NCI-H146 (cell line): ENCODE measurements around the gene EFCAB12.
"Not testable (repeated sequence)": the region's sequence is repeated elsewhere in the genome, so short reads cannot be mapped to it uniquely, and the experiment has no call there.

Source experiments
- DNase-seq: peaks from one replicate; lab custom pipeline; 2025; lab: John Stamatoyannopoulos, UW

The EFCAB12 gene

DNA sequence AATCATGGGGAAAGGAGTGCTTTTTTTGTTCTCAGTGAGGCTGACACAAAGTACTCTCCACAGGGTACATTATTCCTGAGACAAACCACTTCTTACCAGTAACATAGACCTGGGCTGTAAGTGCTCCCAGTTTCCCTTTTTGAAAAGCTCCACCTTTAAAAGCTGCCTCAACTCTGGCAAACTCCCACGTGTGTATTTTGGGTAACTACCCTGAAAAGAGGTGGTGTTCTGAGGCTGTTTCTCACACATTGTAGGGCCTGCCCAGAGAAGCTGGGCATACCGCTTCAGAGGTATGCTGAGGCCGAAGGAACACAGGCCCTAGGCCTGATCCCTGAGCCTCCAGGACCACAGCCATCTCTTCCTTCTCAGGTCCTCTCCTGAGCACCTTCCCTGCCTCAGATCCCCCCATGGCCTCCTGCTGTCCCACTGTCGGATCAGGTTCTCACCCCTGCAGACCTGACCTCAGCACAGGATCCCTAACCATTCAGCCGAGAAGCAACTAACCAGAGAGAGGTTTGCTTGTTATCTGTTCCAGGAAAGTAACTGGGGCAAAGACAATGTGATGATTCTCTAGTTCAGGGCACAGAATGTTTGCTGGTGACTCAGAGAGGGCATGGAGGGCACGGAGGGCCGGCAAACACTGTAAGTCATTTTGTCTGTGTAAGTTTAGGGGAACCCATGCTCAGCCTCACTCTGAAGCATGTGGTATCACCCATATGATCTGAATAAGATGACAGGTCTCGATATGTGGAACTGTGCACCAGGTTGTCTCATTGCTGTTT, 36.1 kb downstream of the EFCAB12 start:
- DNase-seq = not testable (repeated sequence)

DNA sequence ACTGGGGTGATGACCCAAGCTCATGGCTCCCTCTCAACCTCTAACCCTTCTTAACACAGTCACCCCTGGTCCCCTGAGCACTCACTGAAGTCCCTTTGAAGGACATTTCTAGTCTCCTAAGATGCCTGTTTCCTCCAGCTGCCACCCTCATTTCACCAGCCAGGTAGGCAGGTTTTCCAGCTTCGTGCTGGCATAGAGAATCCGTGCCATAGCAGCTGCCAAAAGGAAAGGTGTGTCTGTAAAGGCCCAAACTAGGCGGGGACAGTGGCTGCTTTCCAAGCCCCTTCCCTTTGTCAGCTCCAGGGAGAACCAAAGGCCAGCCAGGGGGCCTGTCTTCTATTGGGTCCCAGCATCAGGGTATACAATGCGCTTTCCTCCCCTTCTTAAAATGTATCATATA, 36.9 kb downstream of the EFCAB12 start:
- DNase-seq = not testable (repeated sequence)

DNA sequence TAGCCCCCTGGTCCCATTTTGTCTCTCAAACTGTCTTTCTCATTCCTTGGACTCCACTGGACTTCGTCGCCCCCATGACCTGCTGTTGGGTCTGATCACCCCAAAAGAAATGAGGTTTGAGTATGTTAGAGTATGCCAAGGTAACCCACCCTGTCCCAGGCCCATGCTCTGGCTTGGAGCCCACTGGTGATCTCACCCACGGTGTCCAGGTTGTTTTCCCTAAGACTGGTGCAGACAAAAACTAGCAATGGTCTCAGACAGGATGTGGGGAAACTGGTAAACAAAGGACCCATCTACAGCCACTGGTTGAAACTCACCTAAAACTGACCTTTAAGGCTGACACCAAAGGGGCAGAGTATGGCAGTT, 38.9 kb downstream of the EFCAB12 start:
- no peak for DNase-seq

DNA sequence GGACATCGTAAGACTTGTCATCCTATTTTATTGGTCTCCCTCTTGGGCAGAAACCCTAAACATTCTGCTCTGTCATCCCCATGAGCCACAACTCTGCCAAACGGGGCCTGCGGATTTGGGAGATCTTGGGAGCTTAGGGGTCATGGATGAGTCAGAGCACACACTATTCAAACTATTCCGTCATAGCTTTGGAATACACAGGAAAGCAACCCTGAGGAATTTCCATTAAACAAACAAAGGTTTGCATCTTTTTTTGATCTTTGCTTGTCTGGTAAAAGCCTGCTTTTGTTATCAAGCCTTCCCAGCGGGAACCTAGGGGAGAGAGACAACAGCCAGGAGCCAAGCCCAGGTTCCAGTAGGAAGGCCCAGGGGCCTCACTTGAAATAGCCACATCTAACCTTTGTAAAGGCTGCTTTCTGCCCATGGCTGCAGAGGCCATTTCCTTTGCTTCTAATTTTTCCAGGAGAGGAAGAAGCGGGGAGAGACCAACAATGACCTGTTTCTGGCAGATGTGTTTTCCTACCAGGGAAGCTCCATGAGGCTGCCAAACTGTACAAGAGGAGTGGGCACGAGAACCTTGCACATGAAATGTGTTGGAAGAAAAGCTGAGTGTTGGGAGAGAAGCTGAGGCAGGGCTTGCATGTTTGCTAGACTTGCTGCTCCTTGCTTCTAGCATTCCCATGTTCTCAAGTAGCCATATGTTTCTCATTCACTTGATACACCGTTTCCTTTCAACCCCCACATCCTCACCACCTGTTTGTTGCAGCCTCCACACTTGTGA, 39.5 kb downstream of the EFCAB12 start:
- not testable (repeated sequence) for DNase-seq

DNA sequence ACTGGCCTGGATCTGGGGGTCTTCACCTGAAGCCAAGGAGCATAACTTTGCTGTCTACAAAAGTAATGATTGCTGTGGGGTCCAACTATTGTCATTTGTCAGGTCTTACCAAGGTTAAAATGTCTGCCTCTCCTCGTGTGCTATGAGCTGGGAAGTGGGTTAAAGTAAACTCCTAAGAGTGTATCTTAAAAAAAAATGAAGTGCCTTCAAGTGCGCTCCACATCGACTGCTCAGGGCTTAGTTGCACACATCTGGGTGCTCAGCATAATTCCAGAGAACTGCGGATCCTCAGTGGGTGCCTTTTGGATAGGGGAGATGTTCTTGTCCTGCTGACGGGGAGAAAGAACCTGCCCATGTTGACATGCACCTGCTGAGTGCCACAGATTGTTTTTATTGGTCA, 40.9 kb downstream of the EFCAB12 start:
- no peak for DNase-seq

DNA sequence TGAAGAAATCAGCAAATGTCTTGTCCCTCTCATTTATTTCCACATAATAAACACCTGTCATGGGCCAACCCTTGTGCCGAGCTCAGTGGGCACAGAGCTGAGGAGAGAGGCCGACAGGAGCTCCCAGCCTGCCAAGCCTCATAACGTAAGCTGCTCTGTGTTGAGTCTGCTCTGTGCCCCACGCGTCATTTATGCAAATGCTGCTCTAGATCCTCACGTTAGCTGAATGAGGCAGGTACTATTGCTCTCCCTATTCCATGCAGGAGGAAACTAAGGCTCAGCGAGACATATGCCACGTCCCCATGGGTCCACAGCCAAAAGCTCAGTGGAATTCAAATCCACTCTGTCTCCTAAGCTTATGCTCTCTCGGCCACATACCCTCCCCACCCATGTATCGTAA, 41.5 kb downstream of the EFCAB12 start:
- DNase-seq = no peak

DNA sequence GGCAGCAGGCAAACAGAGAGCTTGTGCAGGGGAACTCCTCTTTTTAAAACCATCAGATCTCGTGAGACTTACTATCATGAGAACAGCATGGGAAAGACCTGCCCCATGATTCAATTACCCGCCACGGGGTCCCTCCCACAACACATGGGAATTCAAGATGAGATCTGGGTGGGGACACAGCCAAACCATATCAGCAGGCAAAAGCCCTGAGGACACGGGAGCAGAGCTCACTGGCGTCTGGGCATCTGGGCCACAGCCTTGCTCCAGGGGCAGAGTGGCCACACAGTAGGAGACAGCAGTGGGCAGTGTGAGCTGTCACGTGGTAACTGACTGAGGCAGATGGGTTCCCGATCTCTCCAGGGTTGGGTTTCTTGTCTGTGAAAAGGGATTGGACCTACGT, 42.9 kb downstream of the EFCAB12 start:
- not testable (repeated sequence) for DNase-seq

DNA sequence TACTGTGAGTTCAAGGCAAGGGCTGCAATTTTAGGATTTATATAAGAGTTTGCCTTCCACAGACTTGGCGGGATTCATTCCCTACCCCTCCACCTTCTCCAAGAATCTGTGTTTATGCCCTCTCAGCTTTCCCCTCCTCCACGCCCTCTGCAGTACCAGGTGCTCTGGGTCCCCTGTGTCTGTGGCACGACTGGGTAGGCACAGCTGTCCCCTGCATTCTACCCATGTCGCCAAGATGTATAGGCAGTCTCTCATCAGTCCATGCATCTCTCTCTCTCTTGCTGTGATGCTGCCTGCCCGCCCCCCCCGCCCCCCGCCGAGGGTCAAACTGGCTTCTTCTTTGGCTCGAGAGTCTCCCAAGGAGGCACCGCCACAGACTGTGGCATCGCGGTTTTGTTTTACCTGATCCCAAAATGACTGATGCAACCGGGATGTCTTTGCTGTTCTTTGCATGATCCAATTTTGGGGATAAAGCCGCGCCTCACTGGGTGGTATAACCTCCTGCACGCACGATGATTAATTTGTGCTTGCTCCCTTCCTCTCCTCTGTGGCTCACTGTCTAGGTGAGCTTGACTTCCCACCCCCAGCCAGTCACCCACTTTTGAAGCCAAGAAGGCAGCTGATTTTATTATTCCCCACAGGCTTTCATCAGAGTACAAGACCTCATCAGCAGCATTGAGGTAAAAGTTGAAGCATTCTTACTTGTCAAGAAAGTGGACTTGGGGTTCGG, 43.7 kb downstream of the EFCAB12 start:
- DNase-seq = no peak

DNA sequence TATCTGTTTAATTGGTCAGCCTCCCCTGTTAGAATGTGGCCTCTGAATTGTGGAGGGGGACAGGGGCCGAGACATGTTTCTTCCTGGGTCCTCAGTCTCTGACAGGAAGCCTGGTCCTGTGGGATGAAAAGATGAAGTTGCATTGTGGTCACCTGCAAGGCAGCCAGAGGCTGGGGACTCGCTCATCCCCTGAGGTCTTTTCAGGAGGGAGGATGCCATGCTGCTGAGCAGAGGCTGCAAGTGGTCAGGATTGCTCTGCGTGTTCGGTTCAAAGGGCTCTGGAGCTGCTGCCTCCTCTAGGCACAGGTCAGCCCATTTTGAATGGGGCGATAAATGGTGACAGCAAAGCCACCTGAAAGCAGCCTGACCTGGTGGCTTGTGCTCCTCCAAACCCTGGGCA, 44.3 kb downstream of the EFCAB12 start:
- DNase-seq = not testable (repeated sequence)

DNA sequence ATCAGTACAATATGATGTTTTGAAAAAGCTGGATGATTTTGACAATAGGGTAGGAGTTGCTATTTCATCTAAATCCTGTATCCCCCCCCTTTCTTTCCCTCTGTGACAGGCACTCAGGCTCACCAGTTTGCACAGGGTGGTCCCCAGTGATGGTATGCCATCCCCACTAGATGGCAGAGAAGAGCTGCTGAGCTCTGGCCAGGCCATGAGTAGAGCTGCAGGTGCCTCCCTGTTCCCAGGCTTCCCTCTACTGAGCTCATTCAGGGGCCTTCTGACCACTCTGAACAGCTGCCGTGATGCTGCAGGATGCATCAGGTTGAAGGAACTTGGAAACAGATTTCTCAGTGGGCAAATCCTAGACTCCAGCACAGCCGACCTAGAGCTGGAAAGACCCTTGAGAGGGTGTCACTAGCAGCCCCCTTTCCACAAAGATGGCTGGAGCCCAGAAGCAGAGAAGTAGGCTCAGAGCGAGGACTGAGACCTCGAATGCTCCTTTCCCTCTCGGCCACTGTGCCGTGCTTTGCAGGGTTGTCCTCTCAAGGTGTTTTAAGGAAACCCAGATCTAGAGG, 45.1 kb downstream of the EFCAB12 start:
- peak; percentile 76 for DNase-seq

DNA sequence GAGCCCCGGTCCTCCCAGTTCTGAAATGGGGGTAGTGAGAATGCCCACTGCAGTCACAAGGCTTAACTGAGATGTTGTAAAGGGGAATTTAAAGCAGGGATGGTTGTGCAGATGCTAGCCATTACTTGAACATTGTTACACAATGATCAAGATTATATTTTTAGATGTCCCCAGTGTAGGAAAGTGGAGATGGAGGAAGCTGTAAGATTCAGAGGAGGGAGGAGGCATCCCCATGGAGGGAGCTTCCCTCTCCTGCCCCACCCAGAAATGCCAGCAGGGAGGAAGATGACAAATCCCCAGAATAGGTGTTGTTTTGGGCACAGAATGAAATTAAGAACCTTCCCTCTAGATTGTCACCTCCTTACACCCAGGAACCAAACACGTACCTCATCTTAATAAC, 46.1 kb downstream of the EFCAB12 start:
- DNase-seq = no peak

DNA sequence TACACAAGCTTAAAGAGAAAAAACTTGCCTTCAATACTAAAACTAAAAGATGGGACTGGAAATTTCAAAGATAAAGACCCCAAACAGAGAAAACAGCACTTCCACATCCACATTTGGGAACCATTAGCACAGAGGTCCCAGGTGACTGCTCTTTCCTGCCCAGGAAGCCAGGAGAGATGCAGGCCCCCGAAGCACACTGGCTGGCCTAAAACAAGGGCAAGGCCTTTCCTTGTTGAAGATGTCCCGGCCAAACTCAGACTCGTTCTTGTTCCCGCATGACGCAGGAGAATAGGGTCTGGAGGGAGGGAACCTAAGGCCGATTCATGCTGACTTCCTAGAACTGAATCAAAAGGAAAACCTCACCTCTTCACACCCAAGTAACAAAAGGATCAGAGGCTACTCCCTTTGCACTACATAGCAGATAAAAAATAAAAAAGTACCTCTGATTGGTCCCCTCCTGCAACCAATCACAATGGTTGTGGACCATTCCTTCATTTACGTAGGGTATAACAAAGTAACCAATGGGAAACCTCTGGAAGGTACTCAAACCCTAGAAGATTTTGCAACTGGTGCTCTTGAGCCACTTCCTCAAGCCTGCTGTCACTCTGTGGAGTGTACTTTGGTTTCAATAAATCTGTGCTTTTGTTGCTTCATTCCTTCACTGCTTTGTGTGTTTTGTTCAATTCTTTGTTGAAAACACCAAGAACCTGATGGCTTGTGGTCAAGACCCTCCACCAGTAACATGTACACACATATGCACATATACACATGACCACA, 48.7 kb downstream of the EFCAB12 start:
- DNase-seq = no peak

DNA sequence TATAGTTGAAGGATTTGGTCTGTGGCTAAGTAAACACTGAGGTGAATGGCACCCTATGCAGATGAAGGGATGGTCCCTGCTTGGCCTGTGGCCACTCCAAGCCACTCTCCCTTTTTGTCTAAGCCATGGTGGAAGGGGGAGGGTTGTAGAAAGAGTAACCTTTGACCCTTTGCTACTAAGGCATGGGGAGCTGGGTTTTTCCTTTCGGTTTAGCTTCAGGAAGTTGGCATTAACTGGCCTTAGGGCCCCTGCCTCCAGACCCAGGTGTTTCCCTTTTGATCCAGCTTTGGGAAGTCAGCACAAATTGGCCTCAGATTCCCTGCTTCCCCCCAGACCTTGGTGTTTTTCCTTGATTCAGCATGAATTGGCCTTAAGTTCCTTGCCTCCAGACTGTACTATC, 49.5 kb downstream of the EFCAB12 start:
- DNase-seq = no peak

DNA sequence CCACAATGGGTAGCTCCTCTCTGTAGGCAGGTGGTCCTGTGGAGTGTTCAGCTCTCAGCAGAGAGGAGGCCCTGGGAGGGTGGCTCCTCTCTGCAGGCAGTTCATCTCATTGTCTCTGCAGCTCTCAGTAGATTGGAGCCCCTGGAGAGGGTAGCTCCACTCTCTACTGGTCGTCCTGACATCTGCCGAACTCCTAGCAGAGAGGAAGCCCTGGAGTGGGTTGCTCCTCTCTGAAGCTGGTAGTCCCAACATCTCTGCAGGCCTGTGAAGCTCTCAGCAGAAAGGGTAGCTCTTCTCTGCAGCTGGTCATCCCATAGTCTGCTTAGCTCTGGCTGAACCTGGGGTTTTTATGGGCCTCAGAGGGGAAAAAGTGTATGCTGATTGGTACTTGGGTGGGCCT, 50.8 kb downstream of the EFCAB12 start:
- no peak for DNase-seq

DNA sequence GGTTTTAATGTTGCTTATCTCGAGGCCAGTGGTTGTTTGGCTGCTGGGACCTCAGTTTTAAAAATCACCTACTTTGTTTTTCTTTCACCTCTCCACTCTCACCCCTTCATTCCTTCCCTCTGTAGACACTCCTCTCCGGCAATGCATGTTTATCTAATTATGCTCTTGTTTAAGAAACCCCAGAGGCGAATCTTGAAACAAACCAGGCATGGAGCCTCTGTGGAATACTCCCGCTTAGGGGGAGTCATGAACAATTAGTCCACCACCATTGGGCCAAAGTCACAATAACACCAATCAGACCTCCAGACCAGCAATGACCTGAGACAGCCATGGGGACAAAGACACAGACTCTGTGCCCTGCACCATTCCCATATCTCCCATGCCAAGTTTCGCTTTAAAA, 53.3 kb downstream of the EFCAB12 start:
- no peak for DNase-seq

DNA sequence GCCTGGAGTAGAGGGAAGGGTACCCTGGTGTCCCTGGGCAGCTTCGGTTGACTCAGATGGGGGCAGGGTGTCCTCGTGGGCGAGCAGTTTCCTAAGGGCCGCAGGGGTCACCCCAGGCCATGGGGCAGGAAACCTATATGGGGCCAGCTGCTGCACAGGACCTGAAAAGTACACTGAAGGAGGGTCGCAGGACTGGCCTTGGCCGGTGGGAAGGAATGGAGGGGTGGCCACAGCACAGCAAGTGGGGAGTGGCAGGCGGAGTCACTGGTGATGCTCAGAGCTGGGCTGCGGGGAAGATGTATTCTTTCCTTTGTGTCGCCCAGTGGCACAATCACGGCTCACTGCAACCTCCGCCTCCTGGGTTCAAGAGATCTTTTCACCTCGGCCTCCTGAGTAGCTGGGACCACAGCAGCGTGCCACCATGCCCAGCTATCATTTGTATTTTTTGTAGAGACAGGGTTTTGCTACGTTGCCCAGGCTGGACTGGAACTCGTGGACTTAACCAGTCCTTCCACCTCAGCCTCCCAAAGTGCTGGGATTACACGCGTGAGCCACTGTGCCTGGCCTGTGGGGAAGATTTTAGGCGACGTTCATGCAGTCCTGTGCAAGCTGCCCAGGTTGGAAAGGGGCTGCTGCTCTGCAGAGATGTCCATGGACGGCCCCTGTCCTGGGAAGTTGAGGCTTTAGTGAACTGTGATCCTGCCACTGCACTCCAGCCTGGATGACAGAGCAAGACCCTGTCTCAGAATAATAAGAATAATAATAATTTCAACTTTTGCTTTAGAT, 57.2 kb downstream of the EFCAB12 start:
- DNase-seq = no peak

DNA sequence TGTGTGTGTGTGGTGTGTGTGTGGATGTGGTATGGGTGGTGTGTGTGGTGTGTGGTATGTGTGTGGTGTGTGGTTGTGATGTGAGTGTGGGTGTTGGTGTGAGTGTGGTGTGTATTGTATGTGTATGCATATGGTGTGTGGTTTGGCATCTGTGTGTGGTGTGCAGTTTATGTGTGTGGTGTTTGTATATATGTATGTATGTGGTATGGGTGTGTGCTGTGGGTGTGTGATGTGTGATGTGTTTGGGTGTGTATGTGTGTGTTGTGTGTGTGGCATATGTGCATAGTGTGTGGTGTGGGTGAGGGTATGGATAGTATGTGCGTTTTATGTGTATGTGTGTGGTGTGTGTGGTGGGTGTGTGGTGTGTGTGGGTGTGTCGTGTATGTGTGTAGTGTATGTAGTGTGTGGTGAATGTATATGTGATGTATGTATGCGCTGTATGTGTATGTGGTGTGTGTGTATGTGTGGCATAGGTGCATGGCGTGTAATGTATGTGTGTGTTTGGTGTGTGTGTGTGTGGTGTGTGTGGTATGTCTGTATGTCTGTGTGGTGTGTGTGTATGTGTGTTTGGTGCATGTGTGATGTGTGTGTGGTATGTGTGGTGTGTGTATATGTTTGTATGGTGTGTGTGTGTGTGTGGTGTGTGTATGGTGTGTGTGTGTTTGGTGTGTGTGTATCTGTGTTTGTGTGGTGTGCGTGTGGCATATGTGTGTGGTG, 58.0 kb downstream of the EFCAB12 start:
- DNase-seq = no peak

DNA sequence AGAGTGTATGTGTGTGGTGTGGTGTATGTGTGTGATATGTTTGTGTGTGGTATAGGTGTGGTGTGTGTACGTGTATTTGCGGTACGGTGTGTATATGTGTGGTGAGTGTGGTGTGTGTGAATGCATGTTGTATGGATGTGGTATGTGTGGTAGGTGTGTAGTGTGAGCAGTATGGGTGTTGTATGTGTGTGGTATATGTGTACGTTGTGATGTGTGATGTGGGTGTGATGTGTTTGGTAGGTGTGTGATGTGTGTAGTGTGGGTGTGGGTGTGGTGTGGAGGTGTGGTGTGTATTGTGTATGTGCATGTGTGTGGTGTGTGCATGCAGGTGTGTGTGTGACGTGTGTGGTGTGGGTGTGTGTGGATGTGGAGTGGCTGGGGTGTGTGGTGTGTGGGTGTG, 58.7 kb downstream of the EFCAB12 start:
- DNase-seq = no peak

DNA sequence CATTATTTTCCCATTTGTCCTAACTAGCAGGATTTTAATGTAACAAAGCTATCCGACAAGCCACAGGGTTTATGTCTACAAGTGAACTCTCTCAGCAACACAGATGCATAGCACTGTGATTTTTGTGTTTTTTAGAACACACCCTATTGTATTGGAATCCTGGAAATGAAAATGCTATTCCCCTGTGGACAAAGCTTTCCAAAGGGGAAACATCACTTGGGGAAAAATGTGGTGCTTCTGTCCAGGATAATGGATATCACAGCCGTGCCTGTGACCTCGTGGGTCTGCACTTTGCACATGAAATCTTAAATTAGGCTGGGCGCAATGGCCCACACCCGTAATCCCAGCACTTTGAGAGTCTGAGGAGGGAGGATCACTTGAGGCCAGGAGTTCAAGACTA, 60.6 kb downstream of the EFCAB12 start:
- no peak for DNase-seq

DNA sequence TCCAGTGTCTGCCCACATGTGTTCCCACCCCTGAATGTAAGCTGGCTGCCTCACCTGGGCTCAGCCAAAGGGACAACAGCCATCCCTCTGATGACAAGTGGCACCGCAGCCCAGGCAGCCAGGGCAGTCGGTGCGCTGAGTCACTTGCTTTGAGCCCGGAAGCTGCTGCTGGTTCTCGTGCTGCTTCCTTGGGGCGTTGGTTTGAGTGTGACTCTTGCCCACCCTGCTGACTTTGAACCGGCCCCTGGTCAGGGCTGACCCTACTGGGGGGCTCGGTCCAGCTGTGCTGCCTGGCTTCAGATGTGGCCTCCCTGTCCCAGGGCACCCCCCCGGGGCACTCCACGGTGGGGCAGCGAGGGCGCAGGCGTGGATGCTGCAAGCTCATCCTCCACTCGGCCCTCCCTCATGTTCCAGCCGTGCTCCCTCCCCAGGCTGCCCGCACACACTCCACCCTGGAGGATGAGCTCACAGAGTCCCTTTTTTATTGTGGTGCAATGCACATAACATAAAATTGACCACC, 62.1 kb downstream of the EFCAB12 start:
- no peak for DNase-seq
